ENCODE data around the gene CIART.

DNA sequence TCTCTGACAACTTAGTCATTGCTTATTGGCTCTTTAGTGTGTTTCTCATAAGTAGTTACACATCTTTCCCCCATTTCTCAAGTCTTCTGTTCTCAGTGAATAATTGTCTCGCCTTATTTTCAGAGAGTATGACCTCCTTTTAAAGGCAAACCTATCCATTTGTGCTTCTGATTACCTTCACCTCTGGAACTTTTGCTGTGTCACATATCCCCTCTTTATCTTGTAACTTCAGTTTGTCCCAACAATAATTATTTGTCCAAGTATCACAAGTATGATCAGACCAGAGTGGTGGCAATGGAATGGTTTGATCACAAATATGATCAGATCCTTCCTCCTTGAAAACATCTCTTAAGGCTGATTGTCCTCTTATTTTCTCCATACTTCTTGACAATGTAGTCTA lies 6.0 kb downstream of the CIART start:
- TF ChIP-seq, protein P1, sequence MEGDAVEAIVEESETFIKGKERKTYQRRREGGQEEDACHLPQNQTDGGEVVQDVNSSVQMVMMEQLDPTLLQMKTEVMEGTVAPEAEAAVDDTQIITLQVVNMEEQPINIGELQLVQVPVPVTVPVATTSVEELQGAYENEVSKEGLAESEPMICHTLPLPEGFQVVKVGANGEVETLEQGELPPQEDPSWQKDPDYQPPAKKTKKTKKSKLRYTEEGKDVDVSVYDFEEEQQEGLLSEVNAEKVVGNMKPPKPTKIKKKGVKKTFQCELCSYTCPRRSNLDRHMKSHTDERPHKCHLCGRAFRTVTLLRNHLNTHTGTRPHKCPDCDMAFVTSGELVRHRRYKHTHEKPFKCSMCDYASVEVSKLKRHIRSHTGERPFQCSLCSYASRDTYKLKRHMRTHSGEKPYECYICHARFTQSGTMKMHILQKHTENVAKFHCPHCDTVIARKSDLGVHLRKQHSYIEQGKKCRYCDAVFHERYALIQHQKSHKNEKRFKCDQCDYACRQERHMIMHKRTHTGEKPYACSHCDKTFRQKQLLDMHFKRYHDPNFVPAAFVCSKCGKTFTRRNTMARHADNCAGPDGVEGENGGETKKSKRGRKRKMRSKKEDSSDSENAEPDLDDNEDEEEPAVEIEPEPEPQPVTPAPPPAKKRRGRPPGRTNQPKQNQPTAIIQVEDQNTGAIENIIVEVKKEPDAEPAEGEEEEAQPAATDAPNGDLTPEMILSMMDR (IDR thresholded peaks at IDR 0.05; ENCODE audit: low read length), result no peak
- no peak for TF ChIP-seq EZH2 (IDR thresholded peaks at IDR 0.05; ENCODE audit: borderline replicate concordance, low read length)

All from OCI-LY1 (cell line).